Body of pancreas (tissue), 4 donors: ENCODE results near the gene ARHGDIB.

Experiments
- CTCF ChIP-seq, 7 experiments: fragments of 450-650 bp in 4 of 7; fragments of 200-600 bp in 3 of 7; sonication (generic) in 3 of 7; IDR thresholded peaks; one replicate each; pipeline ENCODE4 v1.5.1; 2016 to 2019; ENCODE audit warnings: antibody characterized with exemption in 7 of 7
- POLR2A ChIP-seq, 3 donors: fragments of 450-650 bp; IDR thresholded peaks; one replicate each; pipeline ENCODE4 v1.6.1; 2016; ENCODE audit warnings: antibody characterized with exemption in 3 of 3, mild to moderate bottlenecking in 2 of 3

- TF ChIP-seq CTCF (IDR thresholded peaks at IDR 0.05) (no peak), POLR2A (IDR thresholded peaks at IDR 0.05) (no peak)
Measured at GRCh38 chr12:14970473-14970872, 9.1 kb upstream of the ARHGDIB start.
